HG02840 (cell line): Measurements from ENCODE around the gene FOXP1.

ENCODE experiments used
- ATAC-seq: cut with Tn5 transposase; IDR thresholded peaks from one replicate; pipeline ENCODE4 v1.9.1; 2021; ENCODE audit warnings: mild to moderate bottlenecking, moderate library complexity, moderate number of reproducible peaks; ENCODE audit not compliant: unreplicated experiment, low FRiP score

The FOXP1 gene

DNA sequence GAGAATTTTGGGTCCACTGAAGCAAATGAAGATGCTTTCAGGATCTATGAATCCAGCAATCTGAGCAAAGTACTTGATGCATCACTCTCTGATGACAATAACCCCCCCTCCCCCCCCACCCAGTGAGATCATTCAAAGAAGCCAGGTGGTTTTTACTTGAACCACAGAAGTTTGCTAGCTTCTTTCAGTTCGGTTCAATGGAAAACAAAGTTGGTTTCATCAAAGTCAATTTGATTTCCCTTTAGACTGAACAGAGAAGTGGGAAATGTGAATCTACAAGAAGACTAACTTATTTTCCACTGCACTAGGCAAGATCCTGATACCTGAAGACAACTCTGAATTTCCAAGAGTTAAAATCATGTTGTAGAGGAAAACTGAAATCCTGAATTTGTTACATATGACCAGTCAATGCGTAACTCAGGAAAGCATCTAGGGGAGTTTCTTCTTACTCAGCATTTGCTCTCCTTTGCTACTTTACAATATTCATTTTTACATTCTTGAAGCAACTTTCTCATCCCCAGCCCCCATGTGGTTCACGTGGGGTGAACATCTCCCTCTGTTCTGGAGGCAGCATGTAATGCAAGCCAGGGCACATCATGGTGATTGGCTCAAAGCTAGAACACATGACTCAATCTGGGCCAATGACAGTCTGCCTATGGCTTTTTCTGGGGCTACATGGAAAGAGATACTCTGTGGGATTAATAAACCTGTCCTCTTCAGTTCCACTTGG lies 572.6 kb downstream of the FOXP1 start:
- ATAC-seq: peak; percentile 67

DNA sequence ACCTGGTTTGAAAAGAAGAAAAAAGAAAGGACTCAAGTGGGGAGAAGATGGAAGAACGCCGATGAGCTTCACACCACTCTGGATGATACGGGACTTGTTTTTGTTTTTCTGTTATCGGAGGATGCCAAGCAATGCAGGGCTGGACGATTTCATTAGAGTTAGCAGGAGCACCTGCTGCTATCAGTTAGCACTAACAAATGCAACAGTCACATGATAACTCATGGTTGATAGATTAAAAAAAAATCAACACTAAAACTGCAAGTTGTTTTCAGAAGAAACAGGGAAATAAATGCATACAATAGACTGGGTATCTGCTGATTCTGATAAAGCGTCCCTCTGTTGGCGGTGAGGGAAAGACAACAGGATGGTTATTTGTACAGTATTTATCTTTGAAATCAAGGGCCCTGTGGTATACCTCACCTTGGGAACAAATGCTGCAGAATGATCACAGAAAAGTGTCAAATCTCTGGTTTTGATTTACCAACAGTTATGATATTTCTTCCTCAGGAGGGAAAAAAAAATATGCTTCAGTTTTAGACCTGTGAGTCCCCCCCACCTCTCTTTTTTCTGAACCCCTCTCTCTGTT lies 575.1 kb downstream of the FOXP1 start:
- no peak for ATAC-seq

- no peak for ATAC-seq
These were observed 576.4 kb downstream of the FOXP1 start for GRCh38 chr3:71006810-71007785.

GRCh38 chr3:71005702-71006321 lies 577.7 kb downstream of the FOXP1 start:
- no peak for ATAC-seq

GRCh38 chr3:71003511-71003910 lies 580.0 kb downstream of the FOXP1 start:
- no peak for ATAC-seq

- no peak for ATAC-seq
These were observed 581.2 kb downstream of the FOXP1 start for GRCh38 chr3:71002298-71002697.

GRCh38 chr3:71001303-71001830 lies 582.2 kb downstream of the FOXP1 start:
- ATAC-seq: no peak

- ATAC-seq: no peak
These were observed 583.0 kb downstream of the FOXP1 start for GRCh38 chr3:71000483-71000882.

- ATAC-seq: no peak
These were observed 583.8 kb downstream of the FOXP1 start for GRCh38 chr3:70999730-71000129.

DNA sequence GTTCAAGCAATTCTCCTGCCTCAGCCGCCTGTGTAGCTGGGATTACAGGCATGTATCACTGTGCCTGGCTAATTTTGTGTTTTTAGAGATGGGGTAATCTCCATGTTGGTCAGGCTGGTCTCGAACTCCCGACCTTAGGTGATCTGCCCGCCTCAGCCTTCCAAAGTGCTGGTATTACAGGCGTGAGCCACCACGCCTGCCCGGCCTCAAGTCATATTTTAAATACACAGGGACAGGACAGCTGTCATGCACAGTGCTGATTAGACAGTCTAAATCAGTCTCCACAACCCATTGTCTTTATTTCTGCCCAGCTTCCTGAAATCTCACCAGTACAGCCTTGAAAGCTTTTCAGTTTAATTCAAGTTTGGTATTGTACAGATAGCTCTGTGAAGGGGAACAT lies 587.4 kb downstream of the FOXP1 start:
- ATAC-seq: no peak

DNA sequence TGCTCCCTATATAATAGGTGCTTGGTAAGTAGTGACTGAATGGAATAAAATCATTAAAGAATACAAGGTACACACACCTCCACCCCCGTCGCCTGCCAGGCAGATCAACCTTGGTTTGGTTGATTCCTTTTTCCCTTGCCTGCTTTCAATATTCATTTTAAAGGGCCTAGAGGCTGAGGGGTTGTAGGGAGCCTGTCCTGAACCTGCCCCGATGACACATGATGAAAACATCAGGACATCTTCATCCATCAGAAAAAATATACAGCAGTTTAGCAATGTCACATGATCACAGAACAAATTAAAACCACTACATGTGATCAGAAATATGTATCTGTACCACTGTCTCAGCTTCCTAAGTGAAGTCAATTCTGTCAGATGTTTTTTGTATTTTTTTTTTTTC lies 588.9 kb downstream of the FOXP1 start:
- ATAC-seq: no peak

DNA sequence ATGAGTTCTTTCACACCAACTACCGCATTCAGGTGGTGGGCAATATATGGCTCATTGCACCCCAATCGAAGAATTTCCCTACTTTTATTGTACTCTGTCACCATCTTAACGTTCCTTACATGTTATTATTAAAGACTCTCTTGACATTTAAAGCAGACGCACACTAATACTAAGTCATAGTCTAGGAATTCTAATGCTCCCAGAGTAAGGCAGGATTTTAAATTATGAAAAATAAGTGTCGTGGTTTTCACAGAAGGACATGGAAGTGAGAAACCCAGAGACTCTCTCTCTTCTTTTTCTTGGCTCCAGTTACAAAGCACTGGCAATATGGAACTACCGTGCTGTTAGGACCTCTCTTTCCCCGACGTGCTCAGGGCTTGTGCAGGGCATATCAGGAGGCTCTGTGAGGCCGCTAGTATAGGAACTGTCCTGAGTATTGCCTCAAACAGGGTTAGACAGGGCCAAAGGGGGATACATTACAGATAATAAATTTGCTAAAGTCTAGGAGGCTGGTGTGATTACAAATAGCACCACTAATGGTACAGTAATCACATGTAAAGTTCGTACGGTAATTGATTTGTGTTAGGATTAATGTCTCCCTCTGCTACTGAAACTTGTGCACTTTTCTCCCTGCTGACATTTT lies 590.8 kb downstream of the FOXP1 start:
- ATAC-seq: no peak

DNA sequence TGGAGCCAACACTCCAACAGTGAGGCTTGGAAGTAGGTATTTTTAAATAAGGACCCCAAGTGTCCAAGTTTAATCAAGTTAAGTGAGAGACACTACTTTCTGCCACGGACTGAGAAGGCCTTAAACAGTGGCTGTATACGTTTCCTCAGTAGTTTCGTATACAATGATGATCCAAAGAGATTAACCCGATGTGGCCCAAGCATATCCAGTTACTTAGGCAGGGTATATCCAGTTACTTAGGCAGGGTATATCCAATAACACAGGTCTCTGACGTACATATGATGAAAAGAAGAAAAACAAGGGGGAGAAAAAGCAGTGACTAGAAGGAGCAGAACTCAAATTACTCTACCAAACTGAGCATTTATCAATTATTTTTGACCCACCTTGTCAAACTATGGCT lies 591.4 kb downstream of the FOXP1 start:
- ATAC-seq: no peak

- no peak for ATAC-seq
These were observed 592.8 kb downstream of the FOXP1 start for GRCh38 chr3:70990723-70991122.

GRCh38 chr3:70990185-70990584 lies 593.3 kb downstream of the FOXP1 start:
- no peak for ATAC-seq

- no peak for ATAC-seq
These were observed 594.4 kb downstream of the FOXP1 start for GRCh38 chr3:70989174-70989573.

- no peak for ATAC-seq
These were observed 595.4 kb downstream of the FOXP1 start for GRCh38 chr3:70988111-70988510.

DNA sequence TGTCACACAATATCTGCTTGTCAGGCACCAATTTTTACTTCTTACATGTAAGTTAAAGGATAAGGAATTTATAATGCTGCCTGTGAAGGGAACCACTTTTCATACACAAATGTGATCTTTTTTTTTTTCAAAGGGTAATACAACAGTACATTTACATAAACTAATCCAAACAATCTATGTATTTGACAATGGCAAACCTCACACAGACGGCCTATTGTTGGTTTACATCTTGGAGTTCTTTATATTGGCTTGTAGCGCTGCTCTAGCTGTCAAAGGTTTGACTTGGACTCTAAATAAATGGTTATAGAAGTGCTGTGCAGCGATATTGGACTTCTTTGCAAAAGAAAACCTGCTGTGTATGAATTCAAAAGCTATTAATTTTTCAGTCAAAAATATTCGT lies 598.0 kb downstream of the FOXP1 start:
- no peak for ATAC-seq

GRCh38 chr3:70984776-70985482 lies 598.6 kb downstream of the FOXP1 start:
- no peak for ATAC-seq
